H9 (cell line): Measurements from ENCODE around the gene OVOL1. TPM values are rescaled to one million over a fixed set of nuclear protein-coding genes. Genes with fewer than 3 reads are reported as not detected.

ENCODE experiments used
- DNase-seq: peaks from one replicate; pipeline ENCODE4 v3.0.0-alpha.2; 2017
- H2AFZ ChIP-seq: one replicate; pipeline ENCODE4 v1.6.1; 2013; ENCODE audit warnings: mild to moderate bottlenecking, low read length, control low read depth, moderate library complexity
- H2AK5ac ChIP-seq: 2 replicates; pipeline ENCODE4 v1.6.1; 2013; ENCODE audit warnings: low read length, control low read depth, mixed read lengths; ENCODE audit not compliant: insufficient read length
- H2BK120ac ChIP-seq: one replicate; pipeline ENCODE4 v1.6.1; 2013; ENCODE audit warnings: low read depth, mild to moderate bottlenecking, low read length, control low read depth, inconsistent platforms; ENCODE audit not compliant: poor library complexity, severe bottlenecking
- H2BK12ac ChIP-seq: 2 replicates; pipeline ENCODE4 v1.6.1; 2013; ENCODE audit warnings: low read length, control low read depth, mixed read lengths, low read depth; ENCODE audit not compliant: insufficient read length
- H2BK15ac ChIP-seq: 2 replicates; pipeline ENCODE4 v1.6.1; 2013; ENCODE audit warnings: low read depth, low read length, control low read depth
- H2BK20ac ChIP-seq: one replicate; pipeline ENCODE4 v1.6.1; 2013; ENCODE audit warnings: low read depth, mild to moderate bottlenecking, low read length, control low read depth, inconsistent platforms; ENCODE audit not compliant: poor library complexity, severe bottlenecking
- H2BK5ac ChIP-seq: 2 replicates; pipeline ENCODE4 v1.6.1; 2013; ENCODE audit warnings: low read length, control low read depth, mixed read lengths; ENCODE audit not compliant: insufficient read length
- H3K14ac ChIP-seq: 2 replicates; pipeline ENCODE4 v1.6.1; 2013; ENCODE audit warnings: low read length, control low read depth; ENCODE audit not compliant: insufficient read depth
- H3K18ac ChIP-seq: 2 replicates; pipeline ENCODE4 v1.6.1; 2013; ENCODE audit warnings: low read depth, mild to moderate bottlenecking, mixed read lengths, low read length, control low read depth; ENCODE audit not compliant: insufficient read length
- H3K23ac ChIP-seq: 2 replicates; pipeline ENCODE4 v1.6.1; 2013; ENCODE audit warnings: low read length, control low read depth, mixed read lengths, low read depth; ENCODE audit not compliant: insufficient read length
- H3K23me2 ChIP-seq: 2 replicates; pipeline ENCODE4 v1.6.1; 2013; ENCODE audit warnings: low read depth, mild to moderate bottlenecking, mixed read lengths, low read length, control low read depth; ENCODE audit not compliant: insufficient read length, poor library complexity, severe bottlenecking
- H3K27ac ChIP-seq: 2 replicates; pipeline ENCODE4 v1.5.1; 2013; ENCODE audit warnings: low read length, control low read depth, mixed read lengths, low read depth; ENCODE audit not compliant: insufficient read length
- H3K27me3 ChIP-seq: 2 replicates; pipeline ENCODE4 v1.6.1; 2013; ENCODE audit warnings: low read length, control low read depth, inconsistent platforms; ENCODE audit not compliant: insufficient read depth
- H3K4ac ChIP-seq: 2 replicates; pipeline ENCODE4 v1.6.1; 2013; ENCODE audit warnings: low read depth, mild to moderate bottlenecking, control low read depth, inconsistent platforms, low read length, moderate library complexity
- H3K4me1 ChIP-seq: 2 replicates; pipeline ENCODE4 v1.6.1; 2013; ENCODE audit warnings: low read length, control low read depth, inconsistent platforms; ENCODE audit not compliant: insufficient read depth
- H3K4me2 ChIP-seq: 2 replicates; pipeline ENCODE4 v1.6.1; 2013; ENCODE audit warnings: low read length, control low read depth, mixed read lengths; ENCODE audit not compliant: insufficient read length, insufficient read depth
- H3K56ac ChIP-seq: 2 replicates; pipeline ENCODE4 v1.6.1; 2013; ENCODE audit warnings: low read depth, mild to moderate bottlenecking, mixed read lengths, low read length, control low read depth; ENCODE audit not compliant: insufficient read length
- H3K79me1 ChIP-seq: 2 replicates; pipeline ENCODE4 v1.6.1; 2013; ENCODE audit warnings: low read depth, mild to moderate bottlenecking, moderate library complexity, low read length, control low read depth, inconsistent platforms; ENCODE audit not compliant: insufficient read depth, poor library complexity, severe bottlenecking
- H3K79me2 ChIP-seq: 2 replicates; pipeline ENCODE4 v1.6.1; 2013; ENCODE audit warnings: low read length, control low read depth, inconsistent platforms; ENCODE audit not compliant: insufficient read depth
- H3K9ac ChIP-seq: 2 replicates; pipeline ENCODE4 v1.6.1; 2013; ENCODE audit warnings: low read length, control low read depth, mixed read lengths; ENCODE audit not compliant: insufficient read length; ENCODE audit errors: extremely low read depth
- H3K9me3 ChIP-seq: one replicate; pipeline ENCODE4 v1.6.1; 2013; ENCODE audit warnings: low read depth, low read length, inconsistent platforms; ENCODE audit not compliant: control insufficient read depth
- H3T11ph ChIP-seq: one replicate; pipeline ENCODE4 v1.6.1; 2013; ENCODE audit warnings: mild to moderate bottlenecking, low read length, control low read depth, inconsistent platforms
- H4K20me1 ChIP-seq: one replicate; pipeline ENCODE4 v1.6.1; 2013; ENCODE audit not compliant: control insufficient read depth, insufficient read length, insufficient read depth
- H4K5ac ChIP-seq: 2 replicates; pipeline ENCODE4 v1.6.1; 2013; ENCODE audit warnings: low read depth, mild to moderate bottlenecking, mixed read lengths, low read length, control low read depth; ENCODE audit not compliant: insufficient read length
- H4K8ac ChIP-seq: replicated peaks from 2 replicates; pipeline ENCODE4 v1.6.1; 2013; ENCODE audit warnings: low read length, control low read depth, mixed read lengths, low read depth; ENCODE audit not compliant: insufficient read length
- H4K91ac ChIP-seq: 2 replicates; pipeline ENCODE4 v1.6.1; 2013; ENCODE audit warnings: low read depth, mild to moderate bottlenecking, moderate library complexity, mixed read lengths, low read length, control low read depth; ENCODE audit not compliant: insufficient read length
- H3K27ac Mint-ChIP-seq, 3 experiments: 2 replicates in 2 of 3; 3 replicates in 1 of 3; pipeline ENCODE4 v1.8.0; 2020 to 2021; ENCODE audit warnings: mixed read lengths in 3 of 3, mild to moderate bottlenecking in 1 of 3, moderate library complexity in 1 of 3
- H3K27me3 Mint-ChIP-seq: 2 replicates; pipeline ENCODE4 v1.8.0; 2021; ENCODE audit warnings: low read depth, mild to moderate bottlenecking, moderate library complexity, mixed read lengths
- H3K36me3 Mint-ChIP-seq, 3 experiments: 2 replicates in 2 of 3; 3 replicates in 1 of 3; pipeline ENCODE4 v1.8.0; 2020 to 2021; ENCODE audit warnings: low read depth in 3 of 3, mixed read lengths in 3 of 3; ENCODE audit not compliant: insufficient read depth in 1 of 3
- H3K4me1 Mint-ChIP-seq, 2 experiments: 2 replicates each; pipeline ENCODE4 v1.8.0; 2020; ENCODE audit warnings: mixed read lengths in 2 of 2
- H3K4me3 Mint-ChIP-seq, 2 experiments: 2 replicates in 1 of 2; 3 replicates in 1 of 2; pipeline ENCODE4 v1.8.0; 2020 to 2021; ENCODE audit warnings: mild to moderate bottlenecking in 2 of 2, mixed read lengths in 2 of 2, moderate library complexity in 1 of 2
- H3K9me3 Mint-ChIP-seq, 2 experiments: 2 replicates in 1 of 2; 3 replicates in 1 of 2; pipeline ENCODE4 v1.8.0; 2020; ENCODE audit warnings: mild to moderate bottlenecking in 2 of 2, mixed read lengths in 2 of 2, moderate library complexity in 1 of 2
- WGBS: extraction: QIAGEN DNeasy Blood & Tissue Kit; methylation state at CpG from one replicate; pipeline ENCODE4 v1.1.7; 2013; ENCODE audit warnings: missing lambda C conversion rate, low lambda C conversion rate, mixed read lengths; ENCODE audit not compliant: insufficient read length; ENCODE audit errors: extremely low coverage; 5-methylcytosine and 5-hydroxymethylcytosine counted together
- total RNA-seq: library from RNA; stranded (reverse); gene quantifications from 2 replicates; pipeline ENCODE4 v1.2.1, GENCODE V29; 2021
- TF ChIP-seq, protein P1 (sequence below): fragments of 200-600 bp; sonication (generic); conservative IDR thresholded peaks from 3 replicates; pipeline ENCODE4 v1.8.0; 2021; ENCODE audit warnings: antibody characterized with exemption, mild to moderate bottlenecking

The OVOL1 gene
- total RNA-seq, 1 experiment from 2014 or later = 5.1 TPM

DNA sequence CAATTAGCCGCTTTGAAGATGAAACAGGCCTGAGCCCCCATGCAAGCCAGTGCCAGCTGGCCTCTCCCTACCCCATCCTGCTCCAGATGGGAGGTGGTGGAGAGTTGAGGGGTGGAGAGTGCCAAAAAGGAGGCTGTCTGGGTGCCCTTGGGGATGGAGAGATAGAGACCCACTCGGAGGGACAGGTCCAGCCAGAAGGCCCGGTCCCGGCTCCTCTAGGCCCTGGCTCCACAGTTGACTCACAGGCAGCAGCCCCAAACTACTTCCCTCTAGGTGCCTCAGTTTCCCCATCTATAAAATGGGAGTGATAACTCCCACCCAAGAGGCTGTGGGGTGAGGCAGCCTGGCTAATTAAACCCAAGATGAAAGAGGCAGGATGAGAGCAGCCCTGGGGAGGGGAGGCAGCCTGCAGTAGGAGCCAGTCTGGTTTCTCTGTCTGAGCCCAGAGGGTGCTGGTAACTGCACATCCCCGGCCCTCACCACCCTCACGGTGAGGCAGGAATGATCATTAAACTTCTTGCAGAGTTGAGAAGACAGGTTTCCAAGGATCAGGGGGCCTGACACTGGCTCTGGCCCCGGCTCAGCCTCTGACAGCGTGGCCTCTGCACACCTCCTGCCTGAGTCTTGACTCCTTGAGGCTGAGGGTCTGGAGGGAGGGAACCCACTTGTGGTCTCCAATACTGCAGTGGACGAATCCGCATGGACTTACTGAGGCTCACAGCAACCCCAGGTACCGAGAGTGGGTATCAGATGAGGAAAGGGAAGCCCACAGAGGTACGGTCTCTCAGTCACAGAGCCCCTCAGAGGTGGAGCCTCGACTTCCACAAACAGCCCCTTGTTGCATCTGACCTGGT is 4.7 kb upstream of the OVOL1 start:
- no peak overlapping the region for H2AK5ac ChIP-seq
- H2BK120ac ChIP-seq = no peak overlapping the region
- no peak overlapping the region for H3K9ac ChIP-seq
- H3K27ac ChIP-seq = no peak overlapping the region
- H3K23me2 ChIP-seq = peaks cover 13% of the 10 kb centered on the region
- no peaks in the 10 kb centered on the region for H3K9me3 ChIP-seq
- no peak overlapping the region for H4K8ac ChIP-seq
- DNase-seq = no peak
- H3K4me2 ChIP-seq = no peak overlapping the region
- H4K5ac ChIP-seq = no peak overlapping the region
- TF ChIP-seq, protein P1, sequence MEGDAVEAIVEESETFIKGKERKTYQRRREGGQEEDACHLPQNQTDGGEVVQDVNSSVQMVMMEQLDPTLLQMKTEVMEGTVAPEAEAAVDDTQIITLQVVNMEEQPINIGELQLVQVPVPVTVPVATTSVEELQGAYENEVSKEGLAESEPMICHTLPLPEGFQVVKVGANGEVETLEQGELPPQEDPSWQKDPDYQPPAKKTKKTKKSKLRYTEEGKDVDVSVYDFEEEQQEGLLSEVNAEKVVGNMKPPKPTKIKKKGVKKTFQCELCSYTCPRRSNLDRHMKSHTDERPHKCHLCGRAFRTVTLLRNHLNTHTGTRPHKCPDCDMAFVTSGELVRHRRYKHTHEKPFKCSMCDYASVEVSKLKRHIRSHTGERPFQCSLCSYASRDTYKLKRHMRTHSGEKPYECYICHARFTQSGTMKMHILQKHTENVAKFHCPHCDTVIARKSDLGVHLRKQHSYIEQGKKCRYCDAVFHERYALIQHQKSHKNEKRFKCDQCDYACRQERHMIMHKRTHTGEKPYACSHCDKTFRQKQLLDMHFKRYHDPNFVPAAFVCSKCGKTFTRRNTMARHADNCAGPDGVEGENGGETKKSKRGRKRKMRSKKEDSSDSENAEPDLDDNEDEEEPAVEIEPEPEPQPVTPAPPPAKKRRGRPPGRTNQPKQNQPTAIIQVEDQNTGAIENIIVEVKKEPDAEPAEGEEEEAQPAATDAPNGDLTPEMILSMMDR = no peak
- H4K91ac ChIP-seq = no peak overlapping the region
- H3K4me3 Mint-ChIP-seq = peak overlapping the region in 1 of 2 experiments; percentile 64; a peak in 2 of 5 replicates
- H2BK15ac ChIP-seq = no peak overlapping the region
- no CpG with 5 or more reads among the region's 13 CpGs for WGBS
- 0 out of 2 replicates have a peak, but pooled peaks cover 1% of the 10 kb centered on the region for H3K4me1 ChIP-seq
- peaks cover 0 to 10% (median 6%) of the 10 kb centered on the region in 3 experiments; a peak in 4 of 7 replicates for H3K36me3 Mint-ChIP-seq
- H3K18ac ChIP-seq = no peak overlapping the region
- H3K79me2 ChIP-seq = no peaks in the 10 kb centered on the region
- H2AFZ ChIP-seq = no peak overlapping the region
- H3K4me1 Mint-ChIP-seq = peaks cover 16 to 17% of the 10 kb centered on the region in 2 experiments
- H3K14ac ChIP-seq = no peak overlapping the region
- H3K56ac ChIP-seq = no peak overlapping the region
- no peak overlapping the region for H3T11ph ChIP-seq
- H2BK5ac ChIP-seq = no peak overlapping the region
- no peaks in the 10 kb centered on the region for H3K79me1 ChIP-seq
- peaks cover 0 to 2% of the 10 kb centered on the region in 2 experiments; a peak in 1 of 5 replicates for H3K9me3 Mint-ChIP-seq
- no peak overlapping the region for H3K23ac ChIP-seq
- H2BK12ac ChIP-seq = no peak overlapping the region
- no peak overlapping the region for H2BK20ac ChIP-seq
- peaks cover 20% of the 10 kb centered on the region; the same call in 1 of the 2 replicates for H3K27me3 ChIP-seq
- H3K4ac ChIP-seq = no peak overlapping the region
- no peak overlapping the region for H3K27ac Mint-ChIP-seq
- H4K20me1 ChIP-seq = no peaks in the 10 kb centered on the region
- peaks cover 54% of the 10 kb centered on the region for H3K27me3 Mint-ChIP-seq
